Keratinocyte (primary cell): Measurements from ENCODE around the gene SUFU. TPM values are rescaled to one million over a fixed set of nuclear protein-coding genes. Genes with fewer than 3 reads are reported as not detected.

Experiments
- DNase-seq: peaks from one replicate; pipeline ENCODE4 v3.0.0-alpha.2; 2011; ENCODE audit warnings: low read depth, missing footprints, low spot score
- FAIRE-seq: peaks from 2 replicates; lab custom pipeline; 2011; peaks lifted over from hg19 to GRCh38; lab: Jason Lieb, UNC
- H2AFZ ChIP-seq: 2 replicates; pipeline ENCODE4 v1.6.0; 2012; ENCODE audit warnings: low read length, control low read depth, inconsistent platforms; ENCODE audit not compliant: control insufficient read depth
- H3K27ac ChIP-seq: 2 replicates; pipeline ENCODE4 v1.5.1; 2011; ENCODE audit warnings: low read length; ENCODE audit not compliant: control insufficient read depth, insufficient read depth
- H3K27me3 ChIP-seq: 3 replicates; pipeline ENCODE4 v1.6.0; 2011; ENCODE audit warnings: low read length; ENCODE audit not compliant: control insufficient read depth, insufficient read depth; ENCODE audit errors: extremely low read depth
- H3K36me3 ChIP-seq, 2 experiments: 2 replicates in 1 of 2; 3 replicates in 1 of 2; pipeline ENCODE4 v1.5.1; 2011; ENCODE audit warnings: low read length in 2 of 2, mild to moderate bottlenecking in 1 of 2; ENCODE audit not compliant: control insufficient read depth in 2 of 2, insufficient read depth in 2 of 2; ENCODE audit errors: extremely low read depth in 1 of 2
- H3K4me1 ChIP-seq: 3 replicates; pipeline ENCODE4 v1.5.1; 2011; ENCODE audit warnings: low read length; ENCODE audit not compliant: control insufficient read depth, insufficient read depth; ENCODE audit errors: extremely low read depth
- H3K4me2 ChIP-seq: 3 replicates; pipeline ENCODE4 v1.6.0; 2011; ENCODE audit warnings: low read depth, low read length; ENCODE audit not compliant: control insufficient read depth, insufficient read depth; ENCODE audit errors: extremely low read depth
- H3K4me3 ChIP-seq, 3 experiments: fragments of 200-600 bp in 1 of 3; sonication (generic) in 1 of 3; 2 replicates in 2 of 3; 3 replicates in 1 of 3; pipeline ENCODE4 v1.5.1; 2011 to 2016; ENCODE audit warnings: low read length in 3 of 3, mild to moderate bottlenecking in 3 of 3, control low read depth in 2 of 3, inconsistent platforms in 1 of 3, low read depth in 1 of 3, mixed read lengths in 1 of 3, mixed run types in 1 of 3, moderate library complexity in 1 of 3; ENCODE audit not compliant: control insufficient read depth in 2 of 3, insufficient read depth in 2 of 3; ENCODE audit errors: extremely low read depth in 1 of 3
- H3K79me2 ChIP-seq: 2 replicates; pipeline ENCODE4 v1.6.0; 2012; ENCODE audit warnings: low read length; ENCODE audit not compliant: control insufficient read depth, insufficient read depth
- H3K9ac ChIP-seq: 3 replicates; pipeline ENCODE4 v1.6.0; 2011; ENCODE audit warnings: low read length; ENCODE audit not compliant: control insufficient read depth, insufficient read depth; ENCODE audit errors: extremely low read depth
- H3K9me1 ChIP-seq: 3 replicates; pipeline ENCODE4 v1.6.0; 2011; ENCODE audit warnings: low read length; ENCODE audit not compliant: control insufficient read depth, insufficient read depth; ENCODE audit errors: extremely low read depth
- H3K9me3 ChIP-seq: 2 replicates; pipeline ENCODE4 v1.5.1; 2012; ENCODE audit warnings: low read depth, low read length; ENCODE audit not compliant: control insufficient read depth
- H4K20me1 ChIP-seq: 3 replicates; pipeline ENCODE4 v1.6.0; 2011; ENCODE audit warnings: low read length; ENCODE audit not compliant: control insufficient read depth, insufficient read depth; ENCODE audit errors: extremely low read depth
- EZH2 ChIP-seq: IDR thresholded peaks from one replicate; pipeline ENCODE4 v1.6.1; 2012; ENCODE audit warnings: inconsistent platforms, mild to moderate bottlenecking, low read length, moderate library complexity
- dilution Hi-C: fragments of 300-500 bp; cut with MboI; formaldehyde crosslinking; loops from one replicate; pipeline ENCODE4 v1.7.0; 2020; ENCODE audit warnings: low sequenced_read_pairs; ENCODE audit not compliant: extremely low pct_ligation_motif_present
- polyA plus RNA-seq, 5 experiments: library from polyadenylated mRNA; depleted of rRNA in 3 of 5; stranded (reverse) in 3 of 5; stranded (forward) in 1 of 5; unstranded in 1 of 5; fragments of >200 nt; gene quantifications; 1 replicate in 1 of 5; 2 replicates in 3 of 5; 3 replicates in 1 of 5; pipeline versions ENCODE4 v1.2.1 to v1.2.3, GENCODE V29; 2011 to 2012; ENCODE audit warnings: missing spikeins in 2 of 5, low read depth in 1 of 5, low replicate concordance in 1 of 5
- TF ChIP-seq, protein P1 (sequence below), 3 experiments: IDR thresholded peaks in 1 of 3; conservative IDR thresholded peaks in 1 of 3; optimal IDR thresholded peaks in 1 of 3; 2 replicates in 2 of 3; 3 replicates in 1 of 3; pipeline versions ENCODE3 to v1.5.1; 2011; ENCODE audit warnings: low read length in 3 of 3, mild to moderate bottlenecking in 3 of 3, moderate library complexity in 2 of 3, control low read depth in 1 of 3, inconsistent platforms in 1 of 3; ENCODE audit not compliant: insufficient read depth in 2 of 3; ENCODE audit errors: extremely low read depth in 1 of 3

The SUFU gene
- polyA plus RNA-seq, 1 donor (not counting 4 experiments of a cell fraction or from before 2014, with no cell fraction given): 3.7 TPM

GRCh38 chr10:102613286-102613685, 109.5 kb downstream of the SUFU start:
- Histone ChIP-seq H3K4me3 (no peak overlapping the region), H3K36me3 (peaks cover 6 to 11% of the 10 kb centered on the region in 2 experiments), H3K9me1 (no peaks in the 10 kb centered on the region), H4K20me1 (no peaks in the 10 kb centered on the region), H3K9ac (no peak overlapping the region), H3K9me3 (no peaks in the 10 kb centered on the region), H3K4me1 (peaks cover 6% of the 10 kb centered on the region), H3K27ac (no peak overlapping the region), H3K79me2 (no peaks in the 10 kb centered on the region), H3K27me3 (no peaks in the 10 kb centered on the region), H3K4me2 (no peak overlapping the region), H2AFZ (no peak overlapping the region)
- DNase-seq (no peak), FAIRE-seq (no peak)
- no peak for TF ChIP-seq EZH2
- TF ChIP-seq, protein P1, sequence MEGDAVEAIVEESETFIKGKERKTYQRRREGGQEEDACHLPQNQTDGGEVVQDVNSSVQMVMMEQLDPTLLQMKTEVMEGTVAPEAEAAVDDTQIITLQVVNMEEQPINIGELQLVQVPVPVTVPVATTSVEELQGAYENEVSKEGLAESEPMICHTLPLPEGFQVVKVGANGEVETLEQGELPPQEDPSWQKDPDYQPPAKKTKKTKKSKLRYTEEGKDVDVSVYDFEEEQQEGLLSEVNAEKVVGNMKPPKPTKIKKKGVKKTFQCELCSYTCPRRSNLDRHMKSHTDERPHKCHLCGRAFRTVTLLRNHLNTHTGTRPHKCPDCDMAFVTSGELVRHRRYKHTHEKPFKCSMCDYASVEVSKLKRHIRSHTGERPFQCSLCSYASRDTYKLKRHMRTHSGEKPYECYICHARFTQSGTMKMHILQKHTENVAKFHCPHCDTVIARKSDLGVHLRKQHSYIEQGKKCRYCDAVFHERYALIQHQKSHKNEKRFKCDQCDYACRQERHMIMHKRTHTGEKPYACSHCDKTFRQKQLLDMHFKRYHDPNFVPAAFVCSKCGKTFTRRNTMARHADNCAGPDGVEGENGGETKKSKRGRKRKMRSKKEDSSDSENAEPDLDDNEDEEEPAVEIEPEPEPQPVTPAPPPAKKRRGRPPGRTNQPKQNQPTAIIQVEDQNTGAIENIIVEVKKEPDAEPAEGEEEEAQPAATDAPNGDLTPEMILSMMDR (optimal IDR thresholded peaks at IDR 0.05 in 1 of 3, IDR thresholded peaks at IDR 0.05 in 1 of 3, conservative IDR thresholded peaks at IDR 0.05 in 1 of 3; ENCODE audit: extremely low read depth in 1 of 3, insufficient read depth in 2 of 3, low read length in 3 of 3): no peak
- dilution Hi-C loops: no loop called here

- Histone ChIP-seq H3K9me1 (no peaks in the 10 kb centered on the region), H3K4me2 (no peak overlapping the region), H3K36me3 (peaks cover 6 to 11% of the 10 kb centered on the region in 2 experiments), H3K9me3 (no peaks in the 10 kb centered on the region), H2AFZ (no peak overlapping the region), H3K4me3 (no peak overlapping the region), H3K4me1 (peaks cover 6% of the 10 kb centered on the region), H3K9ac (no peak overlapping the region), H3K27me3 (no peaks in the 10 kb centered on the region), H3K27ac (no peak overlapping the region), H4K20me1 (no peaks in the 10 kb centered on the region), H3K79me2 (no peaks in the 10 kb centered on the region)
- dilution Hi-C loops: no loop called here
- no peak for TF ChIP-seq EZH2
- TF ChIP-seq, protein P1 (optimal IDR thresholded peaks at IDR 0.05 in 1 of 3, IDR thresholded peaks at IDR 0.05 in 1 of 3, conservative IDR thresholded peaks at IDR 0.05 in 1 of 3; ENCODE audit: extremely low read depth in 1 of 3, insufficient read depth in 2 of 3, low read length in 3 of 3): no peak
- DNase-seq (no peak), FAIRE-seq (no peak)
These were observed 110.0 kb downstream of the SUFU start for GRCh38 chr10:102613785-102614184.
